ENCODE results near the gene SNX9. TPM values are rescaled to one million over a fixed set of nuclear protein-coding genes. Genes with fewer than 3 reads are reported as not detected.
A peak's percentile ranks its signal among the peaks of the same experiment; 100 is the strongest.
"Not testable (repeated sequence)": the region's sequence is repeated elsewhere in the genome, so short reads cannot be mapped to it uniquely, and the experiment has no call there.

The SNX9 gene
- total RNA-seq, 2 experiments from 2014 or later, result 39.8 to 40.1 TPM

- CTCF ChIA-PET, result interaction anchor here (0.8 to 2.3 kb wide), 3 partner anchors 10 to 88 kb away, joined by 3 to 7 read pairs (median 3); no protein-coding TSS in a partner anchor
- POLR2A ChIA-PET, result no interaction called here
- Mint-ChIP-seq H3K27me3 (no peaks in the 10 kb centered on the region), H3K9me3 (no peaks in the 10 kb centered on the region), H3K4me3 (no peak overlapping the region), H3K36me3 (ENCODE audit: low read depth) (peaks cover 59% of the 10 kb centered on the region), H3K27ac (no peak overlapping the region), H3K4me1 (peaks cover 20% of the 10 kb centered on the region)
- no peak for DNase-seq
Observed at GRCh38 chr6:157937916-157938315, 114.9 kb downstream of the SNX9 start.

GRCh38 chr6:157940375-157941036, 117.5 kb downstream of the SNX9 start:
- H3K9me3 Mint-ChIP-seq, H3K27ac Mint-ChIP-seq, H3K27me3 Mint-ChIP-seq, CTCF ChIA-PET, H3K4me3 Mint-ChIP-seq: not testable (repeated sequence)
- peaks cover 23% of the 10 kb centered on the region for H3K4me1 Mint-ChIP-seq
- H3K36me3 Mint-ChIP-seq (ENCODE audit: low read depth), result peaks cover 71% of the 10 kb centered on the region
- peak; percentile 29 for DNase-seq
- POLR2A ChIA-PET, result interaction anchor here (0.6 kb wide), 1 partner anchor 41 kb away, joined by 3 read pairs; the partner anchor contains the start of gene SYNJ2

GRCh38 chr6:157941101-157941863, 118.2 kb downstream of the SNX9 start:
- Mint-ChIP-seq H3K4me1 (peaks cover 20% of the 10 kb centered on the region), H3K9me3 (no peaks in the 10 kb centered on the region), H3K4me3 (no peak overlapping the region), H3K36me3 (ENCODE audit: low read depth) (peaks cover 75% of the 10 kb centered on the region), H3K27me3 (no peaks in the 10 kb centered on the region), H3K27ac (no peak overlapping the region)
- ChIA-PET CTCF (no interaction called here), POLR2A (no interaction called here)
- DNase-seq, result no peak

GRCh38 chr6:157942351-157942750, 119.3 kb downstream of the SNX9 start:
- POLR2A ChIA-PET, result no interaction called here
- DNase-seq, result no peak
- Mint-ChIP-seq H3K4me3 (no peak overlapping the region), H3K36me3 (ENCODE audit: low read depth) (peaks cover 77% of the 10 kb centered on the region), H3K4me1 (peaks cover 19% of the 10 kb centered on the region), H3K9me3 (no peaks in the 10 kb centered on the region), H3K27me3 (no peaks in the 10 kb centered on the region), H3K27ac (no peak overlapping the region)
- CTCF ChIA-PET, result no interaction called here

- ChIA-PET POLR2A (no interaction called here), CTCF (no interaction called here)
- H3K4me3 Mint-ChIP-seq, result no peak overlapping the region
- H3K36me3 Mint-ChIP-seq (ENCODE audit: low read depth), result peaks cover 70% of the 10 kb centered on the region
- H3K4me1 Mint-ChIP-seq, result peaks cover 19% of the 10 kb centered on the region
- H3K9me3 Mint-ChIP-seq, result no peaks in the 10 kb centered on the region
- DNase-seq, result no peak
- no peaks in the 10 kb centered on the region for H3K27me3 Mint-ChIP-seq
- no peak overlapping the region for H3K27ac Mint-ChIP-seq
Observed at GRCh38 chr6:157943249-157943963, 120.4 kb downstream of the SNX9 start.

GRCh38 chr6:157943964-157944283, 120.9 kb downstream of the SNX9 start:
- POLR2A ChIA-PET, result no interaction called here
- peaks cover 4% of the 10 kb centered on the region for H3K27me3 Mint-ChIP-seq
- CTCF ChIA-PET, result no interaction called here
- H3K27ac Mint-ChIP-seq, result no peak overlapping the region
- no peak overlapping the region for H3K4me3 Mint-ChIP-seq
- peaks cover 19% of the 10 kb centered on the region for H3K4me1 Mint-ChIP-seq
- peaks cover 67% of the 10 kb centered on the region for H3K36me3 Mint-ChIP-seq (ENCODE audit: low read depth)
- H3K9me3 Mint-ChIP-seq, result no peaks in the 10 kb centered on the region
- no peak for DNase-seq

GRCh38 chr6:157944983-157945931, 122.2 kb downstream of the SNX9 start:
- DNase-seq, result no peak
- H3K4me3 Mint-ChIP-seq, result no peak overlapping the region
- H3K4me1 Mint-ChIP-seq, result peaks cover 9% of the 10 kb centered on the region
- H3K27me3 Mint-ChIP-seq, result peaks cover 16% of the 10 kb centered on the region
- ChIA-PET POLR2A (no interaction called here), CTCF (interaction anchor here (0.7 kb wide), 1 partner anchor 298 kb away, joined by 3 read pairs; no protein-coding TSS in a partner anchor)
- H3K27ac Mint-ChIP-seq, result no peak overlapping the region
- H3K36me3 Mint-ChIP-seq (ENCODE audit: low read depth), result peaks cover 57% of the 10 kb centered on the region
- no peaks in the 10 kb centered on the region for H3K9me3 Mint-ChIP-seq

- ChIA-PET CTCF (interaction anchor here (0.6 to 1.7 kb wide), 4 partner anchors 21 to 189 kb away, joined by 3 to 5 read pairs (median 4); no protein-coding TSS in a partner anchor), POLR2A (interaction anchor here (1.3 kb wide), 1 partner anchor 16 kb away, joined by 4 read pairs; no protein-coding TSS in a partner anchor)
- DNase-seq, result no peak
- H3K27ac Mint-ChIP-seq, result no peak overlapping the region
- H3K4me3 Mint-ChIP-seq, result no peak overlapping the region
- H3K9me3 Mint-ChIP-seq, result no peaks in the 10 kb centered on the region
- peaks cover 4% of the 10 kb centered on the region for H3K4me1 Mint-ChIP-seq
- H3K27me3 Mint-ChIP-seq, result peaks cover 23% of the 10 kb centered on the region
- peaks cover 48% of the 10 kb centered on the region for H3K36me3 Mint-ChIP-seq (ENCODE audit: low read depth)
Observed at GRCh38 chr6:157946053-157946617, 123.1 kb downstream of the SNX9 start.

- ChIA-PET POLR2A (interaction anchor here (1.3 kb wide), 1 partner anchor 15 kb away, joined by 4 read pairs; no protein-coding TSS in a partner anchor), CTCF (interaction anchor here (0.6 to 2.4 kb wide), 8 partner anchors 9 to 190 kb away, joined by 3 to 5 read pairs (median 3); no protein-coding TSS in a partner anchor)
- Mint-ChIP-seq H3K4me1 (peaks cover 4% of the 10 kb centered on the region), H3K9me3 (no peaks in the 10 kb centered on the region), H3K27me3 (peaks cover 23% of the 10 kb centered on the region), H3K27ac (no peak overlapping the region), H3K36me3 (ENCODE audit: low read depth) (peaks cover 41% of the 10 kb centered on the region), H3K4me3 (no peak overlapping the region)
- DNase-seq, result no peak
Observed at GRCh38 chr6:157946865-157947532, 124.0 kb downstream of the SNX9 start.

- H3K36me3 Mint-ChIP-seq (ENCODE audit: low read depth); H3K4me3 Mint-ChIP-seq; DNase-seq; H3K9me3 Mint-ChIP-seq; H3K4me1 Mint-ChIP-seq; H3K27ac Mint-ChIP-seq: not testable (repeated sequence)
- ChIA-PET CTCF (interaction anchor here (1.9 kb wide), 1 partner anchor 78 kb away, joined by 5 read pairs; no protein-coding TSS in a partner anchor), POLR2A (interaction anchor here (1.2 kb wide), 1 partner anchor 31 kb away, joined by 4 read pairs; the partner anchor contains the start of gene SYNJ2)
- peaks cover 27% of the 10 kb centered on the region for H3K27me3 Mint-ChIP-seq
Observed at GRCh38 chr6:157950899-157951298, 127.9 kb downstream of the SNX9 start.

GRCh38 chr6:157951828-157952227, 128.8 kb downstream of the SNX9 start:
- POLR2A ChIA-PET, result interaction anchor here (1.2 kb wide), 1 partner anchor 30 kb away, joined by 4 read pairs; the partner anchor contains the start of gene SYNJ2
- no peak for DNase-seq
- CTCF ChIA-PET, result interaction anchor here (1.9 kb wide), 1 partner anchor 79 kb away, joined by 5 read pairs; no protein-coding TSS in a partner anchor
- H3K4me3 Mint-ChIP-seq, result no peak overlapping the region
- no peak overlapping the region for H3K27ac Mint-ChIP-seq
- H3K27me3 Mint-ChIP-seq, result peaks cover 27% of the 10 kb centered on the region
- H3K4me1 Mint-ChIP-seq, result no peaks in the 10 kb centered on the region
- peaks cover 3% of the 10 kb centered on the region for H3K36me3 Mint-ChIP-seq (ENCODE audit: low read depth)
- no peaks in the 10 kb centered on the region for H3K9me3 Mint-ChIP-seq
